Retinal pigment epithelial cell (primary cell): ENCODE data around the gene WDR7.

Source experiments
- DNase-seq: peaks from one replicate; pipeline ENCODE4 v3.0.0-alpha.2; 2010; ENCODE audit warnings: low read depth
- H3K4me3 ChIP-seq: 2 replicates; pipeline ENCODE4 v1.5.1; 2011; ENCODE audit warnings: mild to moderate bottlenecking, low read length, control low read depth, moderate library complexity
- TF ChIP-seq, protein P1 (sequence below): conservative IDR thresholded peaks from 2 replicates; pipeline ENCODE4 v1.5.1; 2011; ENCODE audit warnings: low read depth, low read length, control low read depth, inconsistent platforms

The WDR7 gene

DNA sequence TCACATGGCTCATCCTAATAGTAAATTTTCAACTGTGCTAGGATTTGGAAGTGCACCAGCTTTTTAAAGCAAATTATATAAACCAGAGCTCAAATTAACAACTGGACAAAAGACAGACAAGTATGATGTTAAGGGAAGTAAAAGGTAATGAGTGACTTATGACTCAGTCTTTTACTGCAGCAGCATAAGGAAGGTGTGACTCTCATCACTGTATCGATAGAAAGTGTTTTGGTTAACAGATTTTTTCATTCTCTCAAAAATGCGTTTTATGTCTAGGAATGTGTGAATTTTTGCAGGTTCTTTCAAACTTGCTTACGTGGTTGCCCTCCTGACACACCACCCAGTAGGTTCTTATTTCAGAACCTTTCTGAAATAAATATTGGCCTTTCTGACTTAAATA, 251.5 kb downstream of the WDR7 start:
- no peak for DNase-seq

DNA sequence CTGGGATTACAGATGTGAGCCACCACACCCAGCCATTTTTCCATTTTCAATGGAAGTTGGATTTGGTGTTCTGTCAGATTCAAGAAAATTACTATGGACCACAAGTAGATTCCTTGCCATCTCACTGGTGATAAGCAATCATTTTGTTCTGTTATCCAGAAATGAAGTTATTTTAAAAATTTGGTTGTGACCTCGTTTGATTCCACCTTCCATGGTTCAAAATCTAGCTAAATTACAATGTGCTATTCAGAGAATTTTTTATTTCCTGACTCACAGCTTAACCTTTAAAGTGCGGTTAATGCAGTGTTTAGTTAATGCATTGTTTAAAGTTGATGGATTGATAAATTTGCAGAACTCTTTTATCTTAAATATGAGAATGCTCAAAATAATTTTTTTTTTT, 252.5 kb downstream of the WDR7 start:
- no peak overlapping the region for H3K4me3 ChIP-seq
- DNase-seq = no peak
- TF ChIP-seq, protein P1, sequence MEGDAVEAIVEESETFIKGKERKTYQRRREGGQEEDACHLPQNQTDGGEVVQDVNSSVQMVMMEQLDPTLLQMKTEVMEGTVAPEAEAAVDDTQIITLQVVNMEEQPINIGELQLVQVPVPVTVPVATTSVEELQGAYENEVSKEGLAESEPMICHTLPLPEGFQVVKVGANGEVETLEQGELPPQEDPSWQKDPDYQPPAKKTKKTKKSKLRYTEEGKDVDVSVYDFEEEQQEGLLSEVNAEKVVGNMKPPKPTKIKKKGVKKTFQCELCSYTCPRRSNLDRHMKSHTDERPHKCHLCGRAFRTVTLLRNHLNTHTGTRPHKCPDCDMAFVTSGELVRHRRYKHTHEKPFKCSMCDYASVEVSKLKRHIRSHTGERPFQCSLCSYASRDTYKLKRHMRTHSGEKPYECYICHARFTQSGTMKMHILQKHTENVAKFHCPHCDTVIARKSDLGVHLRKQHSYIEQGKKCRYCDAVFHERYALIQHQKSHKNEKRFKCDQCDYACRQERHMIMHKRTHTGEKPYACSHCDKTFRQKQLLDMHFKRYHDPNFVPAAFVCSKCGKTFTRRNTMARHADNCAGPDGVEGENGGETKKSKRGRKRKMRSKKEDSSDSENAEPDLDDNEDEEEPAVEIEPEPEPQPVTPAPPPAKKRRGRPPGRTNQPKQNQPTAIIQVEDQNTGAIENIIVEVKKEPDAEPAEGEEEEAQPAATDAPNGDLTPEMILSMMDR = no peak

More for the DNA sequence above, 251.5 kb downstream of the WDR7 start:
- H3K4me3 ChIP-seq = no peak overlapping the region
- TF ChIP-seq, protein P1 = no peak

DNA sequence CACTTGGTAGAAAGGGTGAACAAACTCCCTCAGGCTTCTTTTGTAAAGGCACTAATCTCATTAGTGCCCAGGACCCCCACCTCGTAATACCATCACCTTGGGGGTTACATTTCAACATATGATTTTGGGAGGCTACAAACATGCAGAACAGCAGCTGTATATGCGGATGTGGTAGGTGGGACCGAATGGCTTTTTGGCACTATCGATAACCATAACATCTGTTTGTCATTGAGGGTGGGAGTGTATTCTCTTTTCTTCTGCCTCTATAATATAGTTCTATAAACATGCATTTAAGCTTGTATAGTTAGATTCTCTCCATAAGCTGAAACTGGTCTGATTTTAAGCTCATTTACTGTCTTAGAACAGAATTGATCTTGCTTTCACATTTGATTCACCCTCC, 256.6 kb downstream of the WDR7 start:
- DNase-seq = no peak
- H3K4me3 ChIP-seq = no peak overlapping the region
- TF ChIP-seq, protein P1 = no peak

DNA sequence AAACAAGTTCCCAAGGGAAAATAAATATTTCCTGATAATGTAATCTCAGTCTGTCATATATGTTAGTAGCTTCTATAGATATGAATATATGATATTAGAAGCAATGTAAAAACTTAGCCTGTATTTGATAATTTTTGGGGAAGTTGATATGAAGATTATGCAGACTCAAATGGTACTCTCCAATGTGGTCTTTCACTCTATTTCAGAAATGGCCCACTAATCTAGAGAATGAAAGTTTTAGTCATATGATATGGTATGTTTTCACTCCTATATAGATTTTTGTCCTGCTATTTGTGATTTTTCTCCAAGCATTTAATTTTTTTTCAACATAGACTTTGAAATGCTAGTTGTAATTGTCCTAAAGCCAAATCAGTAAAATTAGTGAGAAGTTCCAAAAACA, 259.1 kb downstream of the WDR7 start:
- no peak overlapping the region for H3K4me3 ChIP-seq
- TF ChIP-seq, protein P1 = no peak
- DNase-seq = no peak

DNA sequence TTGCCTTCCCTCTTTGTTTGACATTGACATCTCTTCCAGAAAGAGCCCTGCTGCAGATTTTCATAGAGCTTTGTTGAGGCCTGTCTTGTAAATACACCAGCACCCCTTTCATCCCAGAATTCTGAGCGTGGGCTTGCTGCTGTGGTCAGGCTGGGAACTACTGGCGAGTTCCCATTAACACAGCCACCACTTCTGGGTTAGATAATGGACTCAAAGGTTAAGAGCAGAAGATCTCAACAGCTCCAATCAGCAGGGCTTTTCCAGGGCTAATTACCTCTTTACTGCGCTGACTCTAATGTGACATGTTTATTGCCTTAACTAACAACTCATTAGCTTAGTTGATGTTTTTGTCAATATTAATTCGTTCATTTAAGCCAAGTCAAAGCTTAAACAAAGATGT, 259.8 kb downstream of the WDR7 start:
- DNase-seq = no peak
- H3K4me3 ChIP-seq = no peak overlapping the region
- TF ChIP-seq, protein P1 = no peak

DNA sequence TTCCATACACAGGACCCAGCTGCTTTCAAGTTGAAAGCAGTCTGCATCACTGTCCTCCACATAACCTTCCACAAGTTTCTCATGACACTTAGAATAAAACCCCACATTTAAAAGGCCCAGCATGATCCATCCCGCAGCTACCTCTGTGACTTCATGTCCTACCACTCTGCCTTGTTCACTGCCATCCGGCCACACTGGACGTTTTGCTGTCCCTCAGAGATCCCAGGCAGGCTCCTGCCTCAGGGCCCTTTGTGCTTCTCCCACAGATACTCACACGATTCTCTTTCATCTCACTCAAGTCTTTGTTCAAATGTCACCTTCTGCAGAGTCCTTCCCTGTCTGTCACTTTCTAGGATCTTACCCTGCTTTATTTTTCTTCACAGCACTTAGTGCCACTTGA, 262.8 kb downstream of the WDR7 start:
- TF ChIP-seq, protein P1 = no peak

DNA sequence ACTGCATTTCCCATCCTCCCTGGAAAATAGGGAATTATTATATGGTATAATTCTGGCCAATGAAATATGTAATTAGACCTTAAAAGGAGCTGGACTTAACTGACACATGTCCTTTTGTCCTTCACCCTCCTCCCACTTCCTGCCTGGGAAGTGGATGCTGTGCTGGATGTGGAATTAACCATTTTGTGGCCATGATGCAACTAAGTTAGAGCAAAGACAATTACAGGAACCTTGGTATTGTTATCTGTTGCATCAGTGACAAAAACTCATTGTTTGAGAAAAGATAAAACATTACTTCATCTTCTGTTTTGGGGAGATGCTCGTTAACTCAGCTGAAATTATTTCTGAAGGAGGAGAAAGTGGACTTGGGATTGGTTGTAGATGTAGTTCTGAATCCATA, 268.0 kb downstream of the WDR7 start:
- TF ChIP-seq, protein P1 = no peak
- no peak overlapping the region for H3K4me3 ChIP-seq
- DNase-seq = no peak

More for the DNA sequence above, 262.8 kb downstream of the WDR7 start:
- no peak overlapping the region for H3K4me3 ChIP-seq
- no peak for DNase-seq
